Fibroblast of lung (primary cell): Measurements from ENCODE around the gene PPP2R5C. TPM values are rescaled to one million over a fixed set of nuclear protein-coding genes. Genes with fewer than 3 reads are reported as not detected.

Source experiments
- DNase-seq, 2 donors: peaks; one replicate each; pipeline versions ENCODE4 v3.0.0 to v3.0.0-alpha.2; 2010; ENCODE audit warnings: low read depth in 2 of 2
- H2AFZ ChIP-seq: 2 replicates; pipeline ENCODE4 v1.5.1; 2012; ENCODE audit warnings: low read length, control low read depth, inconsistent platforms
- H3K27ac ChIP-seq: 2 replicates; pipeline ENCODE4 v1.5.1; 2011; ENCODE audit warnings: low read length, control low read depth; ENCODE audit not compliant: insufficient read depth
- H3K27me3 ChIP-seq: 2 replicates; pipeline ENCODE4 v1.5.1; 2011; ENCODE audit warnings: mild to moderate bottlenecking, low read length; ENCODE audit not compliant: control insufficient read depth, insufficient read depth
- H3K36me3 ChIP-seq: 2 replicates; pipeline ENCODE4 v1.5.1; 2011; ENCODE audit warnings: low read length; ENCODE audit not compliant: control insufficient read depth, insufficient read depth
- H3K4me1 ChIP-seq: 2 replicates; pipeline ENCODE4 v1.5.1; 2011; ENCODE audit warnings: low read length; ENCODE audit not compliant: control insufficient read depth, insufficient read depth; ENCODE audit errors: extremely low read depth
- H3K4me2 ChIP-seq: 2 replicates; pipeline ENCODE4 v1.5.1; 2011; ENCODE audit warnings: low read length, control low read depth; ENCODE audit not compliant: insufficient read depth; ENCODE audit errors: extremely low read depth
- H3K4me3 ChIP-seq, 4 experiments: fragments of 200-600 bp in 1 of 4; sonication (generic) in 1 of 4; replicated peaks in 1 of 4; 2 replicates each; pipeline ENCODE4 v1.5.1; 2011 to 2016; ENCODE audit warnings: low read length in 4 of 4, low read depth in 3 of 4, mild to moderate bottlenecking in 3 of 4, control low read depth in 2 of 4, inconsistent platforms in 1 of 4, mixed read lengths in 1 of 4; ENCODE audit not compliant: insufficient read depth in 1 of 4; ENCODE audit errors: control extremely low read depth in 1 of 4
- H3K79me2 ChIP-seq: 2 replicates; pipeline ENCODE4 v1.5.1; 2012; ENCODE audit warnings: mild to moderate bottlenecking, low read length, inconsistent platforms; ENCODE audit not compliant: control insufficient read depth, insufficient read depth
- H3K9ac ChIP-seq: 2 replicates; pipeline ENCODE4 v1.5.1; 2011; ENCODE audit warnings: mild to moderate bottlenecking, low read length, control low read depth; ENCODE audit not compliant: insufficient read depth
- H3K9me3 ChIP-seq: 2 replicates; pipeline ENCODE4 v1.5.1; 2012; ENCODE audit warnings: low read depth, low read length; ENCODE audit not compliant: control insufficient read depth, insufficient read depth
- H4K20me1 ChIP-seq: 2 replicates; pipeline ENCODE4 v1.5.1; 2011; ENCODE audit warnings: low read length; ENCODE audit not compliant: control insufficient read depth, insufficient read depth; ENCODE audit errors: extremely low read depth
- EZH2 ChIP-seq: IDR thresholded peaks from 2 replicates; pipeline ENCODE4 v1.5.1; 2012; ENCODE audit warnings: low read length, control low read depth, mild to moderate bottlenecking; ENCODE audit errors: missing control alignments
- polyA plus RNA-seq, 2 donors: library from polyadenylated mRNA; depleted of rRNA in 1 of 2; stranded (reverse) in 1 of 2; unstranded in 1 of 2; fragments of >200 nt; gene quantifications; 2 replicates each; pipeline ENCODE4 v1.2.1, GENCODE V29; 2011 to 2012; ENCODE audit warnings: missing spikeins in 1 of 2
- total RNA-seq: library from RNA; depleted of rRNA; stranded (reverse); fragments of >200 nt; gene quantifications from 2 replicates; pipeline ENCODE4 v1.2.1, GENCODE V29; 2014
- TF ChIP-seq, protein P1 (sequence below), 2 donors: IDR thresholded peaks in 1 of 2; conservative IDR thresholded peaks in 1 of 2; 1 replicate in 1 of 2; 2 replicates in 1 of 2; pipeline ENCODE4 v1.5.1; 2011 to 2012; ENCODE audit warnings: low read length in 2 of 2, control low read depth in 1 of 2, inconsistent platforms in 1 of 2, low read depth in 1 of 2, mild to moderate bottlenecking in 1 of 2

PPP2R5C gene
- total and polyA plus RNA-seq, 2 donors (not counting 1 experiment from before 2014, with no cell fraction given) = 86.0 to 116 TPM

DNA sequence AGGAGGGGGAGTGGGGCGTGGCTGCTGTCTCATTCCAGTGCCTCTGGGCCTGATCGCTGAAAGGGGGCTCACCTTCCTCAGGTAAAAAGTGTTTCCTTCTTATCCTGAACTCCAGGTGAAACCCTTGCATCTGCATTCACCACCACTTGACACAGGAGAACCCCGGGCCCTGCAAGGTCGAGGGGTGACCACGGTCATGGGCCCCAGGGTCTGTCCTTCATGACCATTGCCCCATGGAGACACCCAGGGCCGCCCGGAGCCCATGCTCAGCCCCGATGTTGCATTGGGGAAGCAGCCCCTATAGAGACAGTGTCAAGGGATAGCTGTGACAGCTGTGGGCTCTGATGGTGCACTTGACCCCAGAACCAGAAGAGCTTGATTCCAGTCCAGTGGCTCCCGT, 168.4 kb downstream of the PPP2R5C start:
- Histone ChIP-seq H3K27ac (no peak overlapping the region), H3K9ac (no peak overlapping the region), H2AFZ (no peak overlapping the region), H3K79me2 (no peaks in the 10 kb centered on the region), H3K9me3 (no peaks in the 10 kb centered on the region), H4K20me1 (no peaks in the 10 kb centered on the region), H3K4me1 (peaks cover 11% of the 10 kb centered on the region), H3K36me3 (no peaks in the 10 kb centered on the region), H3K4me2 (no peak overlapping the region), H3K4me3 (no peak overlapping the region), H3K27me3 (no peaks in the 10 kb centered on the region)
- TF ChIP-seq, protein P1, sequence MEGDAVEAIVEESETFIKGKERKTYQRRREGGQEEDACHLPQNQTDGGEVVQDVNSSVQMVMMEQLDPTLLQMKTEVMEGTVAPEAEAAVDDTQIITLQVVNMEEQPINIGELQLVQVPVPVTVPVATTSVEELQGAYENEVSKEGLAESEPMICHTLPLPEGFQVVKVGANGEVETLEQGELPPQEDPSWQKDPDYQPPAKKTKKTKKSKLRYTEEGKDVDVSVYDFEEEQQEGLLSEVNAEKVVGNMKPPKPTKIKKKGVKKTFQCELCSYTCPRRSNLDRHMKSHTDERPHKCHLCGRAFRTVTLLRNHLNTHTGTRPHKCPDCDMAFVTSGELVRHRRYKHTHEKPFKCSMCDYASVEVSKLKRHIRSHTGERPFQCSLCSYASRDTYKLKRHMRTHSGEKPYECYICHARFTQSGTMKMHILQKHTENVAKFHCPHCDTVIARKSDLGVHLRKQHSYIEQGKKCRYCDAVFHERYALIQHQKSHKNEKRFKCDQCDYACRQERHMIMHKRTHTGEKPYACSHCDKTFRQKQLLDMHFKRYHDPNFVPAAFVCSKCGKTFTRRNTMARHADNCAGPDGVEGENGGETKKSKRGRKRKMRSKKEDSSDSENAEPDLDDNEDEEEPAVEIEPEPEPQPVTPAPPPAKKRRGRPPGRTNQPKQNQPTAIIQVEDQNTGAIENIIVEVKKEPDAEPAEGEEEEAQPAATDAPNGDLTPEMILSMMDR (conservative IDR thresholded peaks at IDR 0.05 in 1 of 2, IDR thresholded peaks at IDR 0.05 in 1 of 2; ENCODE audit: low read depth in 1 of 2, low read length in 2 of 2) = no peak
- no peak for TF ChIP-seq EZH2
- DNase-seq = no peak

DNA sequence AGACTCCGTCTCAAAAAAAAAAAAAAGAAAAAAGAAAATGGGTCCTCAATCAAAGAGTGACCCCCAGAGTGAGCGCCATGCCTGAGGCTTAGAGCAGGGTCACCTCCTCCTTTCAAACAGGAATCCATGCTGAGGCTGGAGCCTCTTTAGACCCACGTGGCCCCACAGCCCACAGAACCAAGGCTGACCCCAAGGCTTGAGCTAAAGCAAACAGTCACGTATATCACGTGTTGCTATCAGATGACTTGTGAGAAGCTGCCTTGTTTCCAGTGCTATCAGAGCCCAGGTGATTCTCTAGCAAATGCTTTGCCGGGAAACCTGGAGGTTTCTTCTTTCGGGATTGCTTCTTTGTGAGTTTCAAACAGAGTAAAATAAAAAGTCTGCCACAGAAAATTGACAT, 171.2 kb downstream of the PPP2R5C start:
- no peaks in the 10 kb centered on the region for H3K9me3 ChIP-seq
- no peaks in the 10 kb centered on the region for H3K27me3 ChIP-seq
- H4K20me1 ChIP-seq = no peaks in the 10 kb centered on the region
- no peak overlapping the region for H2AFZ ChIP-seq
- no peak overlapping the region for H3K27ac ChIP-seq
- no peaks in the 10 kb centered on the region for H3K79me2 ChIP-seq
- no peak for TF ChIP-seq EZH2
- TF ChIP-seq, protein P1 (conservative IDR thresholded peaks at IDR 0.05 in 1 of 2, IDR thresholded peaks at IDR 0.05 in 1 of 2; ENCODE audit: low read depth in 1 of 2, low read length in 2 of 2) = no peak
- no peak for DNase-seq
- H3K4me3 ChIP-seq = no peak overlapping the region
- peaks cover 6% of the 10 kb centered on the region for H3K4me1 ChIP-seq
- H3K36me3 ChIP-seq = no peaks in the 10 kb centered on the region
- no peak overlapping the region for H3K9ac ChIP-seq
- H3K4me2 ChIP-seq = no peak overlapping the region

DNA sequence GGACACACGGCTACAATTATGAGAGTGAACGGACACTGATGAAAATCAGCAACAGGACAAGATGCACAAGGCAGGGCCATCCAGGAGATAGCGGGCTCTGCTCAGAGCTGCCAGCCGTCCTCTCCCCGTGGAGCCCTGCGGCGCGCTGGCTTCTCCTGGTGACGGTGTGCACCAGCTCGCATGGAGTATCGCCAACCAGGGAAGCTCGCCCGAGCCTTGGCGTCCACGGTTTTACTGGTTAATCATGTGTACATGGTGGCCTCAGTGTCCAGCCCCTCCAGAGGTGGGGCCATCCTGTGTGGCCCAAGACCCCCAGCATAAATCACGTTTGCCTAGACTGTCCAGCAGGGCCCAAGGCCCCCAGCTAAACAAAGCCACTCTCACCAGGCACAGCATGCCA, 171.7 kb downstream of the PPP2R5C start:
- no peak overlapping the region for H3K27ac ChIP-seq
- TF ChIP-seq, protein P1 (conservative IDR thresholded peaks at IDR 0.05 in 1 of 2, IDR thresholded peaks at IDR 0.05 in 1 of 2; ENCODE audit: low read depth in 1 of 2, low read length in 2 of 2) = no peak
- DNase-seq = no peak

More for the DNA sequence above, 171.7 kb downstream of the PPP2R5C start:
- no peak overlapping the region for H2AFZ ChIP-seq
- H3K4me2 ChIP-seq = no peak overlapping the region
- H3K9ac ChIP-seq = no peak overlapping the region
- no peak overlapping the region for H3K4me3 ChIP-seq
- H3K9me3 ChIP-seq = no peaks in the 10 kb centered on the region
- no peaks in the 10 kb centered on the region for H3K27me3 ChIP-seq
- no peaks in the 10 kb centered on the region for H3K36me3 ChIP-seq
- peaks cover 3% of the 10 kb centered on the region for H3K4me1 ChIP-seq
- no peaks in the 10 kb centered on the region for H4K20me1 ChIP-seq
- H3K79me2 ChIP-seq = no peaks in the 10 kb centered on the region
